ENCODE measurements around the gene AK8. TPM values are rescaled to one million over a fixed set of nuclear protein-coding genes. Genes with fewer than 3 reads are reported as not detected.

AK8 gene, protein sequence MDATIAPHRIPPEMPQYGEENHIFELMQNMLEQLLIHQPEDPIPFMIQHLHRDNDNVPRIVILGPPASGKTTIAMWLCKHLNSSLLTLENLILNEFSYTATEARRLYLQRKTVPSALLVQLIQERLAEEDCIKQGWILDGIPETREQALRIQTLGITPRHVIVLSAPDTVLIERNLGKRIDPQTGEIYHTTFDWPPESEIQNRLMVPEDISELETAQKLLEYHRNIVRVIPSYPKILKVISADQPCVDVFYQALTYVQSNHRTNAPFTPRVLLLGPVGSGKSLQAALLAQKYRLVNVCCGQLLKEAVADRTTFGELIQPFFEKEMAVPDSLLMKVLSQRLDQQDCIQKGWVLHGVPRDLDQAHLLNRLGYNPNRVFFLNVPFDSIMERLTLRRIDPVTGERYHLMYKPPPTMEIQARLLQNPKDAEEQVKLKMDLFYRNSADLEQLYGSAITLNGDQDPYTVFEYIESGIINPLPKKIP
- 0.14 TPM for polyA plus RNA-seq (2013, experiment 1 of 2)
- 0.26 TPM for polyA plus RNA-seq (2013, experiment 2 of 2)

DNA sequence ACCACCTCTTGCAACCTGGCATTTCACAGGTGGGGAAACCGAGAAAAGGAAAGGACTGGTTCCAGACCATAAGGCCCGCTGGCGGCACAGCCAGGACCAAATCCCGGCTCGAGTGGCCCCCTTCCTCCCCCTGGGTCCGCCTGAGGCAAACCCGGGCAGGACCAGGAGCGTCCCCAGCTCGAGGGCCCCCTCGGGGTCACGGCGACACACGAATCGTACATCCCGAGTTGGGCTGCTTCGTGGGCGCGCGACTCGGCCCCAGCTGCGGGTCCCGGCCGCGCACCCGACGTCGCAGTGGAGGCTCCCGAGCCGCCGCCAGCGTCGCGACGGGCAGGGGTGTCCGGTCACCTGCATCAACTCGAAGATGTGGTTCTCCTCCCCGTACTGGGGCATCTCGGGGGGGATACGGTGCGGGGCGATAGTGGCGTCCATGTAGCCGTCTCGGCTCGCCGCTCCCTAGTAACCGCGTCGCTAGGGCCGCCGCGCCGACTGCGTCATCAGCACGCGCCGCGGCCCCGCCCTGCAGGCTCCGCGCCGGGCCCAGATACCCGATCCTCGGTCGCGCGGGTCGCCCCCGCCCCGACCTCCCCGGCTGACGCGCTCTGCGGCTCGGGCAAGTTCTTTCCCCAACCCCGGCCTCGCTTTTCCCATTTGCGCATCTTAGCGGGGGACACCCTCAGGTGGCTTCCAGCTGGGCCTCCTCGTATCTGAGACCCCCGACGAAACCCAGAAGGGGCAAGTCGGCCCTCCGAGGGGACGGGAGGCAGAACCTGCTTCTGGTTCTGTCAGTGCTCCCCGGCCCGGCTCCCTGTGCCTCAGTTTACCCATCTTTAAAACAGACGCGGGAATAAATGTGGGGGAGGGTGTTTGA lies at the start of gene AK8:
TSS of gene AK8 (minus strand) at position 461 of the 871 bp plus-strand sequence. CDS start at position 432, 29 bp downstream.
- Histone ChIP-seq H3K9ac (ENCODE audit: low read length) (peak within 1 kb of the TSS; percentile 100), H3K4ac (ENCODE audit: low read depth in 1 of 2, low read length in 2 of 2) (peak within 1 kb of the TSS; percentile 55 to 64), H2BK5ac (ENCODE audit: low read depth, low read length, poor library complexity, severe bottlenecking) (no peak within 1 kb of the TSS), H3K4me1 (ENCODE audit: control insufficient read depth, insufficient read depth, low read depth, low read length) (peaks cover 16% of the 10 kb centered on the region), H3K23ac (ENCODE audit: low read length in 2 of 2) (peak within 1 kb of the TSS in 1 of 2 experiments; percentile 14), H2BK12ac (ENCODE audit: low read length in 2 of 2) (no peak within 1 kb of the TSS), H3K18ac (ENCODE audit: low read depth in 1 of 2, low read length in 2 of 2) (peak within 1 kb of the TSS; percentile 81 to 86), H3K79me1 (replicated peaks; ENCODE audit: low read length, poor library complexity, severe bottlenecking) (peaks cover 4% of the 10 kb centered on the region), H2AK5ac (ENCODE audit: low read length, severe bottlenecking) (no peak within 1 kb of the TSS), H4K91ac (ENCODE audit: low read length) (peak within 1 kb of the TSS; percentile 76), H3K9me3 (ENCODE audit: control insufficient read depth, low read length) (no peaks in the 10 kb centered on the region), H3K4me3 (ENCODE audit: insufficient read depth in 1 of 2, low read depth in 1 of 2, low read length in 2 of 2) (peak within 1 kb of the TSS; percentile 93 to 97), H3K27me3 (ENCODE audit: control insufficient read depth in 1 of 2, insufficient read depth in 1 of 2, low read length in 2 of 2) (peaks cover 0 to 32% of the 10 kb centered on the region in 2 experiments), H4K8ac (ENCODE audit: low read length) (peak within 1 kb of the TSS; percentile 99), H3K36me3 (ENCODE audit: control insufficient read depth in 1 of 2, insufficient read depth in 2 of 2, low read depth in 1 of 2, low read length in 2 of 2) (no peaks in the 10 kb centered on the region), H2BK15ac (ENCODE audit: low read depth, poor library complexity, severe bottlenecking) (peak within 1 kb of the TSS; percentile 38), H2AFZ (ENCODE audit: low read depth, low read length) (peak within 1 kb of the TSS; percentile 100), H2BK120ac (ENCODE audit: low read depth, low read length) (peak within 1 kb of the TSS; percentile 80), H3K27ac (ENCODE audit: low read length, poor library complexity, severe bottlenecking) (no peak within 1 kb of the TSS), H3K14ac (ENCODE audit: low read length in 2 of 2) (peak within 1 kb of the TSS; percentile 49 to 79), H3K4me2 (ENCODE audit: low read length, poor library complexity, severe bottlenecking) (peak within 1 kb of the TSS; percentile 88)
- WGBS: 2% methylated on average over 84 of the region's 89 CpGs
- DNase-seq: peak; percentile 79

DNA sequence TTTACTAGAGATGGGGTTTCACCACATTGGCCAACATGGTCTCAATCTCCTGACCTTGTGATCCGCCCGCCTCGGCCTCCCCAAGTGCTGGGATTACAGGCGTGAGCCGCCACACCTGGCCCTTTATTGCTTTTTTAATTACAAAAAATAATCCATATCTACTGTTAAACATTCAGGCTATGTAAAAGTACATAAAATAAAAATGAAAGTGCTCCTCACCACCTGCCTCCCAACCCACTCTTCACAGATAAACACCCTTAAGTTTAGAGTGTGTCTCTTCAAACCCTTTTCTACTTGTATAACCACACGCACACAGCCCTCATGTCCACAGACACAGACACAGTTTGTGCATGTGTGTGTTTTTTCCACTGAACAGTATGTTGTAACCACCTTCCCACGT lies 49.6 kb upstream of the AK8 start:
- no peak overlapping the region for H4K91ac ChIP-seq (ENCODE audit: low read length)
- no peak overlapping the region for H3K4me3 ChIP-seq (ENCODE audit: insufficient read depth in 1 of 2, low read depth in 1 of 2, low read length in 2 of 2)
- no peaks in the 10 kb centered on the region for H3K27me3 ChIP-seq (ENCODE audit: control insufficient read depth in 1 of 2, insufficient read depth in 1 of 2, low read length in 2 of 2)
- H4K8ac ChIP-seq (ENCODE audit: low read length): no peak overlapping the region
- H2BK12ac ChIP-seq (ENCODE audit: low read length in 2 of 2): no peak overlapping the region
- WGBS: 97% methylated on average over 6 of the region's 7 CpGs
- no peak overlapping the region for H2BK5ac ChIP-seq (ENCODE audit: low read depth, low read length, poor library complexity, severe bottlenecking)
- H3K9ac ChIP-seq (ENCODE audit: low read length): no peak overlapping the region
- H3K14ac ChIP-seq (ENCODE audit: low read length in 2 of 2): no peak overlapping the region
- no peaks in the 10 kb centered on the region for H3K9me3 ChIP-seq (ENCODE audit: control insufficient read depth, low read length)
- no peak overlapping the region for H3K18ac ChIP-seq (ENCODE audit: low read depth in 1 of 2, low read length in 2 of 2)
- H3K36me3 ChIP-seq (ENCODE audit: control insufficient read depth in 1 of 2, insufficient read depth in 2 of 2, low read depth in 1 of 2, low read length in 2 of 2): peaks cover 23 to 91% of the 10 kb centered on the region in 2 experiments
- H3K4me1 ChIP-seq (ENCODE audit: control insufficient read depth, insufficient read depth, low read depth, low read length): no peaks in the 10 kb centered on the region
- H3K79me1 ChIP-seq (replicated peaks; ENCODE audit: low read length, poor library complexity, severe bottlenecking): peaks cover 17% of the 10 kb centered on the region
- no peak overlapping the region for H3K4me2 ChIP-seq (ENCODE audit: low read length, poor library complexity, severe bottlenecking)
- H2BK120ac ChIP-seq (ENCODE audit: low read depth, low read length): no peak overlapping the region
- H3K4ac ChIP-seq (ENCODE audit: low read depth in 1 of 2, low read length in 2 of 2): no peak overlapping the region
- no peak overlapping the region for H2AK5ac ChIP-seq (ENCODE audit: low read length, severe bottlenecking)
- no peak overlapping the region for H3K23ac ChIP-seq (ENCODE audit: low read length in 2 of 2)
- H3K27ac ChIP-seq (ENCODE audit: low read length, poor library complexity, severe bottlenecking): no peak overlapping the region
- no peak for DNase-seq
- H2BK15ac ChIP-seq (ENCODE audit: low read depth, poor library complexity, severe bottlenecking): no peak overlapping the region
- H2AFZ ChIP-seq (ENCODE audit: low read depth, low read length): no peak overlapping the region

- Histone ChIP-seq H3K4me1 (ENCODE audit: control insufficient read depth, insufficient read depth, low read depth, low read length) (no peaks in the 10 kb centered on the region), H2AFZ (ENCODE audit: low read depth, low read length) (no peak overlapping the region), H3K18ac (ENCODE audit: low read depth in 1 of 2, low read length in 2 of 2) (no peak overlapping the region), H3K27me3 (ENCODE audit: control insufficient read depth in 1 of 2, insufficient read depth in 1 of 2, low read length in 2 of 2) (no peaks in the 10 kb centered on the region), H3K23ac (ENCODE audit: low read length in 2 of 2) (no peak overlapping the region), H3K14ac (ENCODE audit: low read length in 2 of 2) (no peak overlapping the region), H2BK120ac (ENCODE audit: low read depth, low read length) (no peak overlapping the region), H3K4me2 (ENCODE audit: low read length, poor library complexity, severe bottlenecking) (no peak overlapping the region), H2BK12ac (ENCODE audit: low read length in 2 of 2) (no peak overlapping the region), H3K9ac (ENCODE audit: low read length) (no peak overlapping the region), H4K8ac (ENCODE audit: low read length) (no peak overlapping the region), H3K4me3 (ENCODE audit: insufficient read depth in 1 of 2, low read depth in 1 of 2, low read length in 2 of 2) (no peak overlapping the region), H4K91ac (ENCODE audit: low read length) (no peak overlapping the region), H3K79me1 (replicated peaks; ENCODE audit: low read length, poor library complexity, severe bottlenecking) (peaks cover 6% of the 10 kb centered on the region), H3K27ac (ENCODE audit: low read length, poor library complexity, severe bottlenecking) (no peak overlapping the region), H2BK5ac (ENCODE audit: low read depth, low read length, poor library complexity, severe bottlenecking) (no peak overlapping the region), H2AK5ac (ENCODE audit: low read length, severe bottlenecking) (no peak overlapping the region), H3K4ac (ENCODE audit: low read depth in 1 of 2, low read length in 2 of 2) (no peak overlapping the region), H3K9me3 (ENCODE audit: control insufficient read depth, low read length) (no peaks in the 10 kb centered on the region), H3K36me3 (ENCODE audit: control insufficient read depth in 1 of 2, insufficient read depth in 2 of 2, low read depth in 1 of 2, low read length in 2 of 2) (peaks cover 29 to 98% of the 10 kb centered on the region in 2 experiments), H2BK15ac (ENCODE audit: low read depth, poor library complexity, severe bottlenecking) (no peak overlapping the region)
- DNase-seq: peak; percentile 17
- WGBS: 64% methylated on average over 9 of the region's 9 CpGs
Observed at GRCh38 chr9:132923346-132923902, 45.3 kb upstream of the AK8 start.
